Endothelial cell (in vitro differentiated cells): Measurements from ENCODE around the gene POLDIP3. TPM values are rescaled to one million over a fixed set of nuclear protein-coding genes. Genes with fewer than 3 reads are reported as not detected.
"Not testable (repeated sequence)": the region's sequence is repeated elsewhere in the genome, so short reads cannot be mapped to it uniquely, and the experiment has no call there.

ENCODE experiments used
- DNase-seq: peaks from one replicate; pipeline ENCODE4 v3.0.0; 2021; ENCODE audit warnings: low spot score
- H3K27ac Mint-ChIP-seq: one replicate; pipeline ENCODE4 v1.8.0; 2021; ENCODE audit warnings: mixed read lengths, inconsistent platforms; ENCODE audit not compliant: unreplicated experiment
- H3K27me3 Mint-ChIP-seq: one replicate; pipeline ENCODE4 v1.8.0; 2021; ENCODE audit warnings: mild to moderate bottlenecking, moderate library complexity, mixed read lengths, inconsistent platforms; ENCODE audit not compliant: unreplicated experiment
- H3K36me3 Mint-ChIP-seq: one replicate; pipeline ENCODE4 v1.8.0; 2021; ENCODE audit warnings: mild to moderate bottlenecking, low read depth, mixed read lengths, inconsistent platforms; ENCODE audit not compliant: unreplicated experiment
- H3K4me1 Mint-ChIP-seq: one replicate; pipeline ENCODE4 v1.8.0; 2021; ENCODE audit warnings: mild to moderate bottlenecking, mixed read lengths, inconsistent platforms; ENCODE audit not compliant: unreplicated experiment
- H3K4me3 Mint-ChIP-seq: one replicate; pipeline ENCODE4 v1.8.0; 2021; ENCODE audit warnings: mild to moderate bottlenecking, mixed read lengths, inconsistent platforms; ENCODE audit not compliant: unreplicated experiment
- H3K9me3 Mint-ChIP-seq: one replicate; pipeline ENCODE4 v1.8.0; 2021; ENCODE audit warnings: mixed read lengths, inconsistent platforms; ENCODE audit not compliant: unreplicated experiment
- total RNA-seq: library from RNA; stranded (reverse); fragmentation: NEBNext Ultra II Directional; extraction: Animal tissue kit (Norgen Biotek cat#: 25700); gene quantifications from one replicate; pipeline ENCODE4 v1.2.1, GENCODE V29; 2021; ENCODE audit not compliant: unreplicated experiment
- TF ChIP-seq, protein P1 (sequence below): fragments of 200-600 bp; sonication (generic); IDR thresholded peaks from one replicate; pipeline ENCODE4 v1.5.0; 2021; ENCODE audit warnings: antibody characterized with exemption; ENCODE audit not compliant: unreplicated experiment

Gene POLDIP3
- total RNA-seq, 1 donor from 2014 or later = 50.0 TPM

- H3K27ac Mint-ChIP-seq = no peak overlapping the region
- no peak overlapping the region for H3K4me3 Mint-ChIP-seq
- H3K36me3 Mint-ChIP-seq = peaks cover 7% of the 10 kb centered on the region
- H3K9me3 Mint-ChIP-seq = no peaks in the 10 kb centered on the region
- DNase-seq = no peak
- H3K27me3 Mint-ChIP-seq = peaks cover 9% of the 10 kb centered on the region
- no peaks in the 10 kb centered on the region for H3K4me1 Mint-ChIP-seq
- TF ChIP-seq, protein P1, sequence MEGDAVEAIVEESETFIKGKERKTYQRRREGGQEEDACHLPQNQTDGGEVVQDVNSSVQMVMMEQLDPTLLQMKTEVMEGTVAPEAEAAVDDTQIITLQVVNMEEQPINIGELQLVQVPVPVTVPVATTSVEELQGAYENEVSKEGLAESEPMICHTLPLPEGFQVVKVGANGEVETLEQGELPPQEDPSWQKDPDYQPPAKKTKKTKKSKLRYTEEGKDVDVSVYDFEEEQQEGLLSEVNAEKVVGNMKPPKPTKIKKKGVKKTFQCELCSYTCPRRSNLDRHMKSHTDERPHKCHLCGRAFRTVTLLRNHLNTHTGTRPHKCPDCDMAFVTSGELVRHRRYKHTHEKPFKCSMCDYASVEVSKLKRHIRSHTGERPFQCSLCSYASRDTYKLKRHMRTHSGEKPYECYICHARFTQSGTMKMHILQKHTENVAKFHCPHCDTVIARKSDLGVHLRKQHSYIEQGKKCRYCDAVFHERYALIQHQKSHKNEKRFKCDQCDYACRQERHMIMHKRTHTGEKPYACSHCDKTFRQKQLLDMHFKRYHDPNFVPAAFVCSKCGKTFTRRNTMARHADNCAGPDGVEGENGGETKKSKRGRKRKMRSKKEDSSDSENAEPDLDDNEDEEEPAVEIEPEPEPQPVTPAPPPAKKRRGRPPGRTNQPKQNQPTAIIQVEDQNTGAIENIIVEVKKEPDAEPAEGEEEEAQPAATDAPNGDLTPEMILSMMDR = no peak
Measured at GRCh38 chr22:42549331-42550060, 65.2 kb downstream of the POLDIP3 start.

DNA sequence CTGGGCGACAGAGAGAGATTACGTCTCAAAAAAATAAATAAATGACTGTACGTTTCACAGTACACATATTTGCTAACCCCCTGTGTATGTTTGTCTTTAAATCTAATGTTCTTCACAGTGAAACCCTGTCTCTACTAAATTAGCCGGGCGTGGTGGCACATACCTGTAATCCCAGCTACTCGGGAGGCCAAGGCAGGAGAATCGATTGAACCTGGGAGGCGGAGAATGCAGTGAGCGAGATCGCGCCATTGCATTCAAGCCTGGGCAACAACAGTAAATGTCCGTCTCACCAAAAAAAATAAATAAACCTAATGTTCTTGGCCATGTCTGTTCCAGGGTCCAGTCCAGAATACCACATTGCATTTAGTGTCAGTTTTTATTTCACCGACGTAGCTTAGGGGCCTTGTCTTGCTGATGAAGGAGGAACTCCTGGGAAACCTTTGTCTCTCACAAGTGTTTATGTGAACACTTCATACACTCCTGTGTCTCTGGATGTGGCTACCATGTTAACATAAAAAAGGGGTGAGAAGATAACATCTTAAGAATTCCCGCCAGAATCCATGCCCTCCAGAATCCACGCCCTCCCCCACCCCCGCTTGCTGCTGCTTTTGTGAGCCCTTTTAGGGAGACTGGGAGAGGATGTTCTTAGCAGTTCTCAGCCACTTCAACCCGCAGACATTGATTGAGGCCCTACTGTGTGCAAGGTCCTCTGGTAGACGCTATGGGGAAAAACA lies 65.9 kb downstream of the POLDIP3 start:
- Mint-ChIP-seq H3K4me1 (no peaks in the 10 kb centered on the region), H3K36me3 (peaks cover 7% of the 10 kb centered on the region), H3K27ac (no peak overlapping the region), H3K9me3 (no peaks in the 10 kb centered on the region), H3K4me3 (no peak overlapping the region), H3K27me3 (peaks cover 9% of the 10 kb centered on the region)
- TF ChIP-seq, protein P1 = no peak
- no peak for DNase-seq

GRCh38 chr22:42548126-42548525 lies 66.6 kb downstream of the POLDIP3 start:
- not testable (repeated sequence) for H3K27me3 Mint-ChIP-seq, H3K4me1 Mint-ChIP-seq, H3K4me3 Mint-ChIP-seq, H3K9me3 Mint-ChIP-seq, DNase-seq, H3K36me3 Mint-ChIP-seq, H3K27ac Mint-ChIP-seq

DNA sequence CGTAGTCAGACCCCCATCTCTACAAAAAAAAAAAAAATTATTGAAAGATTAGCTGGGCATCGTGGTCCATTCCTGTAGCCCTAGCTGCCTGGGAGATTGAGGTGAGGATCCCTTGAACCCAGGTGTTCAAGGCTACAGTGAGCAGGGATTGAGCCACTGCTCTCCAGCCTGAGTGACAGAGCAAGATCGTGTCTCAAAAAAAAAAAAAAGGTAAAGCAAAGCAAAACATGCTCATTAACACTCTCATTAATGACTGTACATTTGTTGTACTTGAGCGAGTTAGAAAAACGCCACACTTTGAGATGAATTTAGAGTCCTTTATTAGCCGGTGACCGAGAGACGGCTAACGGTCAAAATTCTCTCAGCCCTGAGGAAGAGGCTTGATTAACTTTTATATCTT lies 67.1 kb downstream of the POLDIP3 start:
- Mint-ChIP-seq H3K9me3 (no peaks in the 10 kb centered on the region), H3K36me3 (peaks cover 4% of the 10 kb centered on the region), H3K4me3 (no peak overlapping the region), H3K27me3 (peaks cover 9% of the 10 kb centered on the region), H3K4me1 (no peaks in the 10 kb centered on the region), H3K27ac (no peak overlapping the region)
- no peak for DNase-seq
- TF ChIP-seq, protein P1 = no peak

- no peaks in the 10 kb centered on the region for H3K9me3 Mint-ChIP-seq
- no peaks in the 10 kb centered on the region for H3K4me1 Mint-ChIP-seq
- no peaks in the 10 kb centered on the region for H3K36me3 Mint-ChIP-seq
- H3K4me3 Mint-ChIP-seq = no peak overlapping the region
- H3K27ac Mint-ChIP-seq = no peak overlapping the region
- TF ChIP-seq, protein P1 = no peak
- no peak for DNase-seq
- H3K27me3 Mint-ChIP-seq = peaks cover 8% of the 10 kb centered on the region
Measured at GRCh38 chr22:42544686-42545085, 70.0 kb downstream of the POLDIP3 start.

- H3K27ac Mint-ChIP-seq, H3K27me3 Mint-ChIP-seq, H3K4me1 Mint-ChIP-seq, H3K4me3 Mint-ChIP-seq, H3K36me3 Mint-ChIP-seq, H3K9me3 Mint-ChIP-seq, DNase-seq: not testable (repeated sequence)
Measured at GRCh38 chr22:42539236-42539771, 75.4 kb downstream of the POLDIP3 start.

- H3K9me3 Mint-ChIP-seq, H3K36me3 Mint-ChIP-seq, H3K4me1 Mint-ChIP-seq, H3K4me3 Mint-ChIP-seq, DNase-seq, H3K27me3 Mint-ChIP-seq, H3K27ac Mint-ChIP-seq: not testable (repeated sequence)
Measured at GRCh38 chr22:42537199-42537831, 77.4 kb downstream of the POLDIP3 start.

- H3K36me3 Mint-ChIP-seq, H3K27me3 Mint-ChIP-seq, DNase-seq, H3K27ac Mint-ChIP-seq, H3K4me1 Mint-ChIP-seq, H3K9me3 Mint-ChIP-seq, H3K4me3 Mint-ChIP-seq: not testable (repeated sequence)
Measured at GRCh38 chr22:42536634-42537033, 78.0 kb downstream of the POLDIP3 start.
